ENCODE data around the gene ARHGAP22.

ARHGAP22 gene

DNA sequence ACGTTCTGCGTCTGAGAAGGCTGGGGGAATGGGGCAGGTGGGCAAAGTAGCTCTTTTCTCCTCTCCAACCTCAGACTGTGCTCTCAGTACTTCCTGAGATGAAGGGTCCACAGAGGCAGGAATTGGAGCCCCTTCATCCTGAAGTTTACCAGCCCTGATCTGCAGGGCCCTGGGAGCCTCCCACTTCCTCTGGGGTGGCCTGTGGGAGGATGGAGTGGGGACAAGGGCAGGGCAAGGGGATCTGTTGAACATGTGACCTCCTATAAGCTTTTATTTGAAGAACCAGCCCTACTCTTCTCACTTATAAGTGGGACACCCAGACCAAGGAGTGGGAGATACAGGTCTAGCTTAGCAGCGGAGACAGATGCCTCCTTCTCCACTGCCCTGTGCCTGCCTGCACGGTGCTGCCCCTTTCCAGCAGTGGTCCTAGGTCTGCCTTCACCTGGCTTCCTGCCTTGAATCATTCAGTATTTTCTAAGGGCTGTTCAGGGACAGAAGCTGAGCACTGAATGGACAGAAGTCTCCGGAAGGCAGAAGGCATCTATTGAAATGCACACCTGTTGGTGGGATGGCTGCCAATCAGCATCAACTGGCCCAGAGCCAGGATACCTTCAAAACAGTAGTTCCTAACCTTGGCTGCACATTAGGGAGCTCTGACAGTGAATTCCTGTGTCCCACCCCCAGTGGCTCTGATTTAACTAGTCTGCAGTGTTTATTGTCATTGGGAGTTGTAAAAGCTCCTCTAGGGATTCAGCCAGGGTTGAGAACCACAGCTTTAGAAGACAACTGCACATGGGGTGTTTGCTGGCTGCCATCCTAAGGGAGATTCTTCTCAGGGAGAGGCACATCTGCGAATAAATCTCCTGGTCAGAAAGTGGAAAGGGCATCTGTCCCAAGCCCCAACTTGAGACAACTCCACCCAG, 2.7 kb upstream of the ARHGAP22 start:
- no peak for DNase-seq (ENCODE audit: low spot score)

DNA sequence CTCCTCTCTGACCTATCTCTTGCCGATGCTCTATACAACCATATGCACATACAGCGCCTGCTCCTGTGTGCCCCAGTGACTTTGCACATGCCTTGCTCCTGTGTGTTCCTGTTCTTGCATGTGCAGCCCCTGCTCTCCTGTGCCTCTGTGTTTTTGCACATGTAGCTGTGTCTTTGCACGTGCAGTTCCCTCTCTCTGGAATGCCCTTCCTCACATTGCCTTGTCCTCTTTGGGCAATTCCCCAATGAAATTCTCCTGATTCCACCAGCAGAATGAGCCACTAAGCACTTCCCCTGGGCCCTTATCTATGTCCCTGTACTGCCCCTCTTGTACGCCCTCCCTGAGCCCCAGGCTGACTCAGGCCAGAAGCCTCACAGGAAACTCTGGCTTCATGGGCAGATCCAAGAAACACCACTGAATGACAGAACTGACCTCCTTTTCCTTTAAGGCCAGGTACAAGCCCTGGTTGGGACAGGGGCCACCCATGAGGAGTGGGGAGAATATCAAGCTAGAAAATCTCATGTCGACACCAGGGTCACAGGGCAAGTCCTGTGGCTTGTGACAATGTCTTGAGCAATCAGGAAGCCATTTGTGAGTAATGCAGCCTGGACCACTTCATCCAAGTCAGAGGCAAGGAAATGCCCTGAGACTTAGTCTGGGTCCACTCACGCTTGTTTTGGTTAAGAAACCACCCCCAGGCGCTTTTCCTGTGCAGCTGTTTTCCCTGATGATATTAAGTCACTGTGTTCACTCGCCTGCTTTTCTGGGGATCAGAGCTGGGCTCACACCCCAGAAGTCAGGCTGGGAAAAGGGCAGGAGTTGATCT, 1.9 kb upstream of the ARHGAP22 start:
- DNase-seq (ENCODE audit: low spot score): no peak

DNA sequence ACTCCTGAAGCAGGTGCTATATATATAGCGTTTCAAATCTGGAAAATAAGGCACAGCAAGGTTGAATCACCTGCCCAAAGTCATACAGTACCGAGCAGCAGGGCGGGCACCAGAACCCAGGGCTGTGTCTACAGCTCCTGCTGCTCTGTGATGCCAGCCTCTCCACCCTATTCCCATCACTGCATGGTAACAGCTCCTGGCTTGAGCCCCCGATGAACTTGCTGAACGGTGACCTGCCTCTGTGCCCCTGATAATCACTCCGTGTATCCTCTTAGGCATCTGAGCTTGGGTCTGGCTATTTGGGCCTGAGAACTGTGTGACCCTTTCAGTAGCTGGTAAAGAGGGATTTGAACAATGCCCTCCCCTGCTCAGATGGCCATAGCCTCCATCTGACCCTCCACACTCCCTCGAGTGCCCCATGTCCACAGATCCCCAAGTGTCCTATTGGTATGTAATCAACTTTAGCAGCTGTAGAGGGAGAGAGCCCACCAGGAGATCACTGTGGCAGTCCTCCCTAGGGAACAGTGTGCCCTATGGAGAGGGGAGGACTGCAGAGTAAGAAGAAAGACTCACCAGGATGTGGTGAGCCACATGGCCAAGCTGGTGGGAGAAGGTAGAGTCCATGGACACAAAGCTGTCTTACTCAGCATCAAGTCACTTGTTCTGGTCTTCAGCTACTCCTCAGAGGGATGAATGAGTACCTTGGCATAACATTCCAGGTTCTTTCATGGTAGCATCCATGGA, 1.1 kb upstream of the ARHGAP22 start:
- no peak for DNase-seq (ENCODE audit: low spot score)

DNA sequence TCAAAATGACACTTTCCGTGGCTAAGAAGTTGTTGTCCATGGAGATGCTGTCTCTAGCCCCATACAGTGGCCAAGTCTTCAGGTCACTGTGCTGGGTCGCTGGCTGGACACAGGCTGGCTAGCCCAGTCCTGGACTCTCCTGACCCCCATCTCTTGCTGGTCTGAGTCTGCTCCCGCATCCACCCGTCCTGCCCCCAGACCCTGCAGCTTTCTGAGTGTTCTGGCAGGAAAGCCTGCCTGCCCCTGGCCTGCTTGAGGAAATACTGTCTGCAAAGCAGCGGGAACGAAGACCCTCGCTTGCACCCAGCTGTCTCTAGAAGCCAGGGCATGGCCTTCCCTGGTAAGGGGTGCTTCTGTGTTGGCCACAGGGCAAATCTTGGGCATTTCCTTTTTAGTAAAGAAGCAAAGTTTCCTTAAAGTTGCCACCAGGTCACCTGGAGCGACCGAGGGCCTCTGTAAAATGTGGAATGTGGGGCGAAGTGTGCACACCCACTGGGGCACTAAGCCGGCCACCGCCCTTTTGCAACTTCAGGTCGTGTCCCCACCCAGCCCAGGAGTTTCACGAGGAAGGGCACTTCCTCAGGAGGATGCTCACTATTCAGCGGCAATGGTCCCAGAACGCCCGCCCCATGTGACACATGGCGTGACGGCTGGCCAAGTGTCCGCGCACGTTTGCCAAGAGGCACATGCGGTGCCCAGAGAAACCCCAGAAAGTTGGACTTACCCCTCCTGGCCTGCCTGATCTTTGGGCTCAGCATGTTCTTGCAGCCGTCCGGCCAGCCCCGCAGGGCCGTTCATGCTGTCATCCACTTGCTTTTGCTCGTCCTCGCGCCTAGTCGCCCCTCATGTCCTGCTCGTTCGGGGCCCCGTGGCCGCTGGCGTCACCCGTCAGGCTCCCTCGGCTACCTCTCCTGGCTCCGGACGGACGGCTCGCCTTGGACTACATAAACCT, 558 bp downstream of the ARHGAP22 start:
- no peak for DNase-seq (ENCODE audit: low spot score)

DNA sequence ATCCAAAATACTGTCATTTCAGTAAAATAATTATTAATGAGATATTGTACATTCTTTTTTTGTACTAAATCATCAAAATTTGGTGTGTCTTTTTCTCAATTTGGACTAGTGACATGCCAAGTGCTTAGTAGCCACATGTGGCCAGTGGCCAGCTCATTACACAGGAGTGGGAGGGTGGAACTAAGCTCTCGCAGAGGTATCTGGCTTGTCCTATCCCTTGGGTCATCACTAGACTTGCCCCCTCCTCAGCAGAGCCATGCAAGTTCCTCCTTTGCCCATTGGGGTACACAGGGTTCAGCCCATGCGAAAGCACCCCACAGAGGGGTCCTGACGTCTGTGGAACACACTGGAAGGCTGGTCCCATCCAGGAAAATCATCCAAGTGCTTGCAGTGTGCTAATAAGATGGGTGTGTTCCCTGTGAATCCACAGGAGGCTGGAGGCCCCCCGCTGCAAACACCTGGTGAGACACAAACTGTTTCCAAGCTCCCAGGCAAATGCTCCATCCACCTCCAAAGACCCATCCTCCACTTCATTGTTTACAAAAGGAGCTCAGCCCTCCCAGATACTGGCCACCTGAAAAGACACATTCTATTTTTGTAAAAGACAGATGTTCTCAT, 1.3 kb downstream of the ARHGAP22 start:
- DNase-seq (ENCODE audit: low spot score): no peak

DNA sequence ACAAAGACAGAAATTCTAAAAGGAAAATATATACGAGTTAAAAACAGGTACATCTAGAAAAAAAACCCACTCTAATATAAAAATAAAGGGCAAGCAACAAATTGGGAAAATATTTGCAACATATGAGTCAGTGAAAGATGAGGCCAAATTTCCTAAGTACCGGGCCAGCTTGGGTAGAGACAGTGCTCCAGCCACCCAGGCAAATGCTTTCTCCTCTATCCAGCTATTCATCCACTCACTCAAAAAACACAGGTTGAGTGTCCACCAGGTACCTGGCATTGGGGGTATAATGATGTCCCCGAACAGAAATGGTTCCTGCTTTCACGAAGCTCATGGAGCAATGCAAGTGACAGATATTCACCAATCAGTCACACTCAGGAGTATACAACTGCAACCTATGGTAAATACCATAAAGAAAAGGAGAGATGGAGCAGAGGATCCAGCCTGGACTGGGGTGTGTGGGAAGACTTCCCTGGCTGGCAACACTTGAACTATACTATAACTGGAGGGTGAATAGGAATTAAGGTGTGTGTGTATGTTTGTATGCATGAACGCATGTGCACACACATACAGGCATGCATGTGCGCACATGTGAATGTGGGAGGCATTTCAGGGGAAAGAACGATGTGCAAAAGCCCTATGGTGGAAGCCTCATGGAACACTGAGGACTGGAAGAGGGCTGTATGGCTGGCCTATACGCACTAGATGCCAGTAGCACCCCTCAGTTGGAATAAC, 2.3 kb downstream of the ARHGAP22 start:
- DNase-seq (ENCODE audit: low spot score): no peak

DNA sequence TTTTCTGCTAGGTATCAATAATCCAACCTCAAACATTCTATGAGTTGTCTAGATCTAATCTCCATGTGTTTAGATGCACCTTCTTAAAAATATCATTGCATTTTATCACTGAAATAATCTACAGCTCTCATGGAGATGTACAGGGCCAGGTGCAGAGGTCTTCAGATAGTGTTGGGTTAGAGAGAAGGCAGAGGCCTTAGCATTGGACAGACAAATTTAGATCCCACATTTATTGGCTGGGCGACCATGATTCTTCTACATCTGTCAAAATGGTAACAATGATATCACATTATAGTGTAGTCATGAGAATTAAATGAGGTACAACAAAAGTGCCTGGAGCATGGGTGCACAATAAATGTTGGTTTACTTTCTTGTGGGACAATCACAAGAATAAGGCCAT, 3.1 kb downstream of the ARHGAP22 start:
- no peak for DNase-seq (ENCODE audit: low spot score)

DNA sequence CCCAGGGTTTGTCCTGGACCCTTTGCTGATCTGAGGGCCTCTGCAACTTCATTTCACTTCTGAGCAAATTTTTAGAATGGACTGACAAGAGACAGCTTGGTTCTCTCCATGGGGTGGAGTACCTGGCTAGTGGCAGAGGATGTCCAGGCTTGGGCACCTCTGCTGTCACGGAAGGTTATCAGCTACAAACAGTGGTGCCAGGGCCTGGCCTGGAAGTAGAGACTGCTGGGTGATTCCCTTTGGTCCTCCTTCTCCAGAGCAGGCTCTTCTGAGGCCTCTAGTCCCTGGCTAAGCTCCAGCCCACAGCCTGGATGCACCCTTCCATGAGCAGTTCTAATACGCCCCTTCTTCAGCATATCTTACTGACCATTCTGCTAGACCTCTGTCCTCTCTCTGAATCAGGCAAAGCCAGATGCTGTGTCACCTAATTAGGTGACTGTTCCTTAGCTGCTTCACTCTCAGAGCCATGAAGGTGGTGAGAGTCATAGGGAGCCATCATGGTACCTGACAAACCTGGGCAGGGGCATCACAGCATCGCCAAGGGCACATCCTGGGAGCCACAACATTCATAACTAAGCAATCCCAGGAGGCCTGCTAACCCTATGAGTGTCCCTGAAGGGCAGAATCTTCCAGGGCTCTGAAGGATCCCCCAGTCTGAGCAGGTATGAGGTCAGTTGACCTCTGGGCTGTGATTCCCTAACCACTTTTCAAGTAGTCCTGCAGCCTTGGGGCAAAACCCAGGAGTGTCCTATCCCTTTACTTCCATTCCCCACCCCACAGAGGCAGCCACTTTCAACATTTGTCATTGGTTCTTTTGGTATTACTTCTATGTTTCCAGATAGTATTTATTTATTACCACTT, 4.0 kb downstream of the ARHGAP22 start:
- DNase-seq (ENCODE audit: low spot score): no peak

DNA sequence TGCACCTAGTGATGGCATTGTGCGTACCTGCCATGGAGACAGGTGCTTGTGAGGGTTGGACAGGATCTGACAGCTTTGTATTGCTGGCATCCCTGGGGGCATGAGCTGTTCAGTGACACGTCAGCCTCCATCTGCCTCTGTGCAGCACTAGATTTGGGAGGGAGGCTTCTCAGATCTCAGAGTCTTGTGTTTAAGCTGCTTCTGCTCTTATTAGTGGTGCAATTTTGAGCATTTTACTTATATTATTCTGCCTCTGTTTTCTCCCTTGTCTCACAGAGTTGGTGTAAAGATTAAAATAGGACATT, 5.1 kb downstream of the ARHGAP22 start:
- no peak for DNase-seq (ENCODE audit: low spot score)

DNA sequence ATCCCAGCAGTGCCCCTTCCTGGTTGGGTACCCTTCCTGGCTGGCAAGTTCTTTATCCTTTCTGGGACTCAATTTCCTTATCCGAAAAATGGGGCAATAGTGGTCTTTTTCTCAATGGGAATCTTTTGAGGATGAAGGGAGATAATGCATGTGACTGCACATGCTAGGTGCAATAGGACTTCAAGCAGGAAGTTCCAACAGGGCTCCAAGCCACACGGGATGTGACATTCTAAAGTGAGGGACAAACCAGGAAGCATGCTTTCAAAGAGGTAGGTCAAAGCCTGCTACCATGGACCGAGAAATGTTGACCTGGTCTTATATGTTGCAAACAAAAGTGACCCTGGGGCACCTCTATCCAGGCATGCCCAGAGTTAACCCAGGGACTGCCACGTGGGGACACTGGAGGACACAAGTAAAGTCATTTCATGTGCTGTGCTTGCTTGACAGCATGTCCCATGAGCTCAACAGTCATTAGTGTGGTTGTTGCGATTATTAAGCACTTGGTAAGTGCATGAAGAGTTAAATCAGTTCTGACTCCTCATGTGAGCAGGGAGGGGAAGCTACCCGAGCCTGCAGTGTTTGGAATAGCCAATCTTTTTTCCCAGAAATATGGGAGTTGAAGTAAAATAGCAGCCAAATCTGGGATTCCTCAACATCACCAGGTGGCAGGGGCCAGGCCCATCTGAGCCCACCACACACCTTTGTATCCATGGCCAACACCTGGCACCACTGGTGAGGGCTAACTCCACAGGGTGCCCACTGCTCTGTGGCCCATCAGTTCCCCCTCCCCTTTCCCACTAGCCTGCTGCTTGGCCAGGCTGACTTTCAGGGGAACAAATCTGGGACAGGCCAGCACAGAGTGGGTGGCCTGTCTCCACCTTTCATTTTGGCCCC, 5.7 kb downstream of the ARHGAP22 start:
- no peak for DNase-seq (ENCODE audit: low spot score)

DNA sequence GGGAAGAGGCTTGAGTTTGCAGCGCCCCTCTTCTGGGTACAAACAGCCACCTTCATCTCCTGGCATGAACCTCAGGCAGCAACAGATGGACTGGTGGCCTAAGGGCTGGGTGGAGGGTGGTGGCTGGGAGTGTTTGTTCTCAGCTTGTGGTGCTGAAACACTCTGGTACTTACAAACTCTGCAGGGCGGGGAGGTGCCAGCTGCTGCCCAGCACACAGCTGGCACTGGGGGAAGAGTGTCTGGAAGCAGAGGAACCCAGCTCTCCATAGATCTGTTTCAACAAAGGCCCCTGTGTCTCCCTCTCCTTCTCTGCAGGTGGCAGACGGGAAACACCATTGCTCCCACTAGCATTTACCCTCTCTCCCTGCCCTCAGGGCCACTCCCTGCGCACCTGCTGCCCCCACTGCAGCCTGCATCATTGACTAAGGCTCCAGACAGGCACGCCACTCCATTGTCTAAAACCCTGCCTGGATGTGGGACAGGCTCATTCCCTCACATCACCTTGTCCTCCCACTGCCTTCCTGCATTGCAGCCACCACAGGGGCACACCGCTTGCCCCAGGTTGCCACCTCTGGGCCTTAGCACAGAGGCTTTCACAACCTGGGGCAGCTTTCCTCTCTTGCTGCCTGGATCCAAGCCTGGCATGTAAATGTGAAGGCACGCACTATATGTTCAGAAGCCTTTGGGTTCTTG, 6.5 kb downstream of the ARHGAP22 start:
- peak; percentile 86 for DNase-seq (ENCODE audit: low spot score)

DNA sequence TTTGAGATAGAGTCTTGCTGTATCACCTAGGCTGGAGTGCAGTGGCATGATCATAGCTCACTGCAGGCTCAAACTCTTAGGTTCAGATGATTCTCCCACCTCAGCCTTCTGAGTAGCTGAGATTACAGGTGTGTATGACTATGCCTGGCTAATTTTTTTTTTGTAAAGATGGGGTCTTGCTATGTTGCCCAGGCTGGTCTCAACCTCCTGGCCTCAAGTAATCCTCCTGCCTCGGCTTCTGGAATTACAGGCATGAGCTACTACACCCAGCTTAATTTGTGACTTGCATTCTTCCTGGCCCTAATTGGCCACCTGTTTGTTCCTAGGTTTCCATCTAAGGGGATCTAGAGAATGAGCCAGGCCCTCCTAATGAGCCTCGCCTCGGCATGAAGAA, 9.3 kb downstream of the ARHGAP22 start:
- DNase-seq (ENCODE audit: low spot score): no peak

DNA sequence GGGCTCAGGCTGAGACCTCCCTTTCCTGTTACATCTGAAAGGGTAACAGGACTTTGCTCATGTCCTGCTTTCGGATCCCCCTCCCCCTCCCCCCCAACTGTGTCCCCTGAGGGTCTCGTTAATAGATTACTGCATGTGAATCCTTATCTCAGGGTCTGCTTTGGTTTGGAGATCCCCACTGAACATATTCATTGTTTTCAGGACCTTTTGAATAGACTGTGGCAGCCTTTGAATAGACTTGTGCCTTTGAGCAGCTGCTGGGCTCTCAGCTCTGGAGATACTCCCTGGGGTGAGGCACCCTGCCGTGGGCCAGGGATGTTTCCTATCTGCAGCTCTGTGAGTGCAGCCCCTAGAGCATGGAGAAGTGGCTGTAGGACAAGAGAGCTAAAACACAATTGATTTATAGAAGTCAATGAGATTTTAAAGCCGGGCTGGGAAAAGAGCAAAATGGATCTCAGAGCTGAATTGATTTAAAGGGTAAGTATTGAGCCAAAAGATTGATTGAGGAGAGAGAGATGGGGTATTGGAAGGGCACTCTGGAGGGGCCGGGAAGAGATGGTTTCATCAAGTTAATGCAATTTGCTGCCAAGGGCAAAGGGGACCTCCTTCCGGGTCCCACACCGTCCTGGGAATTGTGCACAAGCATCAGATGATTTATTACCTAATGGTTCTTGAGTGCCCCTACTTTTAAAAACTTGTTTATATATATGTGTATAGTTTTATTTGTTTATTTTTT, 9.9 kb downstream of the ARHGAP22 start:
- DNase-seq (ENCODE audit: low spot score): no peak

DNA sequence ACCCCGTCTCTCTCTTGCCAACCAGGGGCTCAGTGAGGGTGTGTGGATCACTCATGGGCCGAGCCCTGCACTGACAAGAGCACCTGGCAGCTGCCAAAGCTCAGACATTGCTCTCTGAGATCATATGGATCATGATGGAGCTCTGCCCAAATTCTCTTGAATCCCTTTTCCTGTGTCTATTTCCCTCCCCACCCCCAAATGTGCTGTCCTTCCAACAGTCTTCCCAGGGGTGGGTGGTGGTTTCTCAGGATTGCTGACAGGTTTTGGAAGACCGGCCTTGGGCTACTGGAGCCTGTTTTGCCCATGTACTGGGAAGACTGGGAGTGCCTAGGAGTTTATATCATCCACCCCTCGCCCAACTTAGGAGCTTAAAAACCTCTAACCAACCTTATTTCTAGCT, 10.5 kb downstream of the ARHGAP22 start:
- no peak for DNase-seq (ENCODE audit: low spot score)

DNA sequence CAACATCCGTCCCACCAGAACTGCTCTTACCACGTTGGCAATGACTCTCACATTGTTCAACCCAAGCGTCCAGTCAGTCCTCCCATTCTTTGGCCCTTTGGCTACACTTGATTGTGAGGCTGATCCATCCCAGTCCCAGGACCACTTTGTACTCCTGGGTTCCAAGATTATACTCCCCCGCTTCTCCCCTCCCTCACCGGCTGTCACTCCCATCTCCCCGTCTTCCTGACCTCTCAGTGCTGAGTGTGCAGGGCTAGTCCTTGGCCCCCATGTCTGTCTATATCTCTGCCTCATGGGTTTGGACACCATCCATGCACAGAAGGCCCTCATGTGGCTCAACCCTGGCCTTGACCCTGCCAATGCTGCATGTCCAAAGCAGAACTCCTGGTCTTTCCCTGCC, 12.5 kb downstream of the ARHGAP22 start:
- no peak for DNase-seq (ENCODE audit: low spot score)

DNA sequence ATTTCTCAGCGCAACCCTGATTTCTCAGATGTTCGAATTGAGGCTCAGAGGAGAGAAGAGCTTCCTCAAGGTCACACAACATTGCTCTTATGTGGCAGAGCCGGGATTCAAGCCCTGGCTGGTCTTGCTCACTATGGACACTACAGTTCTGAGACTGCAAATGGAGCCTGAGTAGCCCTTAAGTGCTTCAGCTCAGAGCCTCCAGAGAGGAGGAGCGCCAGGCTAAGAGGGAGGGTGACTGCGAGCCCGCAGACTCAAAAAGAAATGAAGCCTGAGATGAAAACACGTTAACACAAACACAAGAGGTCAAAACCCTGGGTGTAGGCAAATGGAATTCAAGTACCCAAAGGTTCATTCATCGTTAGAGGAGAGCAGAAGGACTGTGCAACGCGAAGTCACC, 13.9 kb downstream of the ARHGAP22 start:
- no peak for DNase-seq (ENCODE audit: low spot score)

DNA sequence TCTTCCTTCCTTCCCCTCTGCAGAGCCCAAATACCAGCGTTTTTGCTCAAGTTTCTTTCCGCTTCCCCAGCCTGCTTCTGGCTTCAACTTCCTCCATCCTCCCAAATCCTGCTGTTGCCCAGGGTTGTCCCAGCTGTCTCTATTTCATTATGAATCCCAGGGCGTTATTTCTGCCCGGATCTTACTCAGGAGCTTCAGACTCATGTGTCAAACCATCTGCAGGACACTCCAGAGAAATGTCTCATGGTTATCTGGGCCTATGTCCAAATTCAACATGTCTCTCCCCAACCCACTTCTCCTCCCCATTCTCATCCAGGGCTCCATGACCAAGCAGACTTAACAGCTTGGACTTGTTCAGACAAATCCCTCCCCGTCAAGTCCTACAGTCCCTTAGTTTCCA, 15.6 kb downstream of the ARHGAP22 start:
- no peak for DNase-seq (ENCODE audit: low spot score)
